OCI-LY3 (cell line): ENCODE measurements around the gene BMP8B.
"Not testable (repeated sequence)": the region's sequence is repeated elsewhere in the genome, so short reads cannot be mapped to it uniquely, and the experiment has no call there.

Experiments used
- CTCF ChIP-seq: fragments of 200-600, 300-600 bp; sonication (generic); IDR thresholded peaks from 2 replicates; pipeline ENCODE4 v1.5.1; 2014; ENCODE audit warnings: antibody characterized with exemption, low read length, low read depth
- EZH2phosphoT487 ChIP-seq: fragments of 200-600 bp; shearing (Covaris generic); IDR thresholded peaks from 2 replicates; pipeline ENCODE4 v1.6.1; 2018; ENCODE audit warnings: antibody characterized with exemption, mixed run types, low read depth

DNA sequence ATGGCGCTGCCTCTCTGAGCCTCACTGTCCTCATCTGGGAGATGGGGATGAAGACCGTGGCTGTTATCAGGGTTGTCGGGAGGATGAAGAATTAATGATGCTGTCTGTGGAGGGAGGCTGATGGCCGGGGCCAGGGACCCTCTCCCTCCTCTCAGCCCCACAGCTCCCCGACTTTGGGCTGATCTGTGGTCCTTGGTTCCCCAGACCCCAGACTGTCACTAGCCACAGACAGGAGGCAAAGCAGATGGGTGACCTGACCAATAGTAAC, 1.6 kb downstream of the BMP8B start:
- not testable (repeated sequence) for TF ChIP-seq CTCF, EZH2phosphoT487
